ENCODE results near the gene GRHL3.

GRHL3 gene

DNA sequence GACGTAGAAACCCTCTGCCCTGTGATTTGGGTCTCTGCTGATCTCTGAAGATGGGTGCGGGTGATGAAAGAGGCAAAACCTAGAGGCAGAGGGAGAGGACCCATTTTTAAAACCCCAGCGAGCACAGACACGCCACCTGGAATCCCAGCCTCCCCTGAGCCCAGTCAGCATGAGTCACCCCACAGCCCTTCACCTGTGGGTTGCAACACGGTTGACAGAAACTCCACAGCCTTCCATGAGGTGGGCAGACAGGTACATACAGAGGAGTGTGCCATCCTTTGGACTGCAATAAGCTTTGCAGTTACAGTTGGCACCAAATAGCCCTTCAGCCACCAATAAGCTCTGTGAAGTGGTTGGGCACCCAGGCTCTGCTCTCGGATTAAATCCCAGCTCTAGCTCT is 2.1 kb upstream of the GRHL3 start:
- no peak for DNase-seq (ENCODE audit: low read depth in 2 of 3, low spot score in 1 of 3)

DNA sequence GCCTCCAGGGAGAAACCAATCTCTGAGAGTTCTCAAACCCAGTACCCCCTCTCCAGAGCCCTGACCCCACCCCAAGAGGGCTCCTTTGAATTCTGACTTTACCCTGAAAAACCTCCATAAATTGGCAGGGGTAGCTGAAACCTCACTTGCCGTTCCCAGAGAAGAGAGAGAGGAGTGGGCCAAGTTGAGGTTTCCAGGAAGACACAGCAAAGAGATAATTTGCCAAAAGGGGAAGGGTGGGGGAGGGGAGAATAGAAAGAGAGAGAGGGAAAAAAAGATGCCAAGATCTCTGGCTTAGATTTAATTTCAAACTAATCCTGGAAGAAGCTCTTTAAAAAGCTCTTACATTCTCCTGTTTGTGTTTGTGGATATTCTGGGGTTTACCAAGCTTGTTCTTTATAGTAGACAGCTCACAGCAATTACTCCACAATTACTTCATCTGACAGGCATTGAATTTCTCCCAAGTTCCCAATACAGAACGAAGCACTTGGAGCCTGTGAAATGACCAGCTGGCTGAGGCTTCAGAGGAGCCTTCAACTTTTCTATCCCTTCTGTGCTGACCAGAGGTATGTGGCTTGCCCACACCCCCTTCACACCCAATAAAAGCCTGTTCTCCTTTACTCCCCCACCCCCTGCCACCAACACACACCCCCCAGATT is 1.1 kb upstream of the GRHL3 start:
- no peak for DNase-seq (ENCODE audit: low read depth in 2 of 3, low spot score in 1 of 3)

DNA sequence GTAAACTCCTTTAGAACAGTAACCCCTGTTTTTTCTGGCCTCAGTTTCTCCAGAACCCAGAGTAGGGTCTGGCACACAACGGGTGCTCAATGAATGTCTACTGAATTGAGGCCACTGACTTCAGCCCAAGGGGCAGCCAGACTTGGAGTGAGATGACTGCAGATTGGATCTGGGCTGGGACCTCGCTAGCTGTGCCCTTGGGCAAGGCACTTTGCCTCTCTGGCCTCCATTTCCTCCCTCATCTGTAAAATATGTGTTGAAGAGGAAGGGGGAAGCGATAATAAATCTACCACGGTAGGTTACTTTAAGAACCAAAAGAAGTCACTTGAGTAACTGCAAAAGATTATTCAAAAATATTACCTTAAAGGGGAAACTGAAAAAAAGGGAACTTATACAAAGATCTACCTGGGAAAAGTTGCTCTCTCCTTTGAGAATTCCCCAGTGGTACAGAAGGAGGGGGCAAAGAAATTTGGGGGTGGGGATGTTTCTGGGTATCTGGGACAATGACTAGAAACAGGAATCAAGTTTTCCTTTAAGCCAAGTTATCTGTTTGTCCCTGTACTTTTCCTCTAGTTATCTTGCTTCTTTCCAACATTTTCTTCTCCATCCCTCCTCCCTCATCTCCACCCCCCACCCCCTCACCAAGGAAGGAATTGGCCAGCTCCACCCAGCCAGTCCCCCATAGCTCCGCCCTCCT is 394 bp upstream of the GRHL3 start:
- DNase-seq (ENCODE audit: low read depth in 2 of 3, low spot score in 1 of 3) = no peak

DNA sequence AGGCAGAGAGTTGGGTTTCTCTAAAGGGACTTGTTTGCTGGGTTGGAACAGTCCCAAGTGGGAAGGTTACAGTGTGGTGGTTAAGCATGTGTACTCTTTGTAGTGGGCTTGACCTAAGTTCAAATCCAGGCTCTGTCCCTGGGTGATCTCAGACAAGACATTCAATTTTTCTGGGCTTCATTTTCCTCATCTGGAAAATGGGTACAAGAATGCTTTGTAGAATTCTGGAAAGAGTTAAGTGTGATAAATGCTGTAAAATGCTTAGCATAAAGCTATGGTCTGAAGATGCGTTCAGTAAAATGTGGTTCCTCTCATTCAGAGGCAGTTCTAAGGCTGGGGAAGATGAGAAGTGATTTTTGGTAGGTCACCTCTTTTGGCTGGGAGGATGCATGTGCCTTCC is 805 bp downstream of the GRHL3 start:
- no peak for DNase-seq (ENCODE audit: low read depth in 2 of 3, low spot score in 1 of 3)

DNA sequence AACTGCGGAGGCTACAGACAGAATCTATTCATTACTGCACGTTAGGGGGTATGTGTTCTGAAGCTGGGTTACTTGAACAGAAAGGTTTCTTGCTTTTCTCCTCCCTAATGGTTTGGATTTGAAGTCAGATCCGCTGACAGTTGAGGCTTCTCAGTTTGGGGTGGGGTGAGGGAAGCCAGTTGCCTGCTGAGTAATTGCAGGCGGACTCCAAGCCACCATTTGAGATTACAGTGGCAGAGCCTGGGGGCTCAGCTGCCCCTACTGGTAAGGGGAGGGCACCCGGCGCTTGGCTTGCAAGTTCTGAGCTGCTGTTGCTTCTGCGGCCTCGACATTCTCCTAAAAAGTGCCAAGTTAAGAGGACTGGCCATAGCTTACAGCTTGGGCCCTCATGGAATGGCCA is 2.0 kb downstream of the GRHL3 start:
- DNase-seq (ENCODE audit: low read depth in 2 of 3, low spot score in 1 of 3) = no peak

DNA sequence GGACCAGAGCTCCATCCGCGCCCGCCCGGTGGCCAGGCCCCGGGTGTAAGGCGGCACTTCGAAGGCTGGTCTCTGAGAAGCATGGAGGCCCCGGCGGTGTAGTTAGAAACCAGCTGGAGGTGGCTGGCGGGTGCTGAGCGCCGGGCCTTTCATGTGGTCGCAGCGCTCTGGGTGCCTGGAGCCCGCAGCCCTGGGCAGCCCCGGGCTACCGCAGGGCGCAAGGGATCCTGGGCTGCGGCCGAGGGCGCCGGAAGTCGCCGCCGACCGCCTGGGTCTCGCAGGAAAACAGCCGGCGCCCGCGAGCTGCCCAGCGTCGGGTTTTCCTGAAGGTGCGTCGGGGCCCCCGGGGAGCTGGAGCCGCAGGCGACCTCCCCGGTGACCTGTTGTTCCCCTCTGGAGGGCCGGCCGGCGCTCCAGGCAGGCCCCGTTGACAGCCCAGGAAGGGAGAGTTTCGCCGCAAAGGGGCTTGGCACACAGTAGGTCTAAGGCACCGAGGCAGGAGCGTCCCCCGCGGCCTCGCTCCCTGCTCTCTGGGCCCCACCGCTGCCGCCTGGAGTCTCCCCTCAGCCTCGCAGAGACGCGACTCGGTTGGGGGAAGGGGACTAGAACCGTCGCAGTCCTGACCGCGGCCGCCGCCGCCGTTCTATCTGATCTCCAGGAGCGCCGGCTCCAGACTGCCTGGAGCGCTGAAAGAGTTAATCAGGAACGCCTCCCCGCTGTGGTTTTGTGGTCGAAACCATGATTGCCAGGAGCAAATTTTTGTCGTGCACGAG is 2.7 kb downstream of the GRHL3 start:
- peak; percentile 69 to 78 (median 71) for DNase-seq (ENCODE audit: low read depth in 2 of 3, low spot score in 1 of 3)

DNA sequence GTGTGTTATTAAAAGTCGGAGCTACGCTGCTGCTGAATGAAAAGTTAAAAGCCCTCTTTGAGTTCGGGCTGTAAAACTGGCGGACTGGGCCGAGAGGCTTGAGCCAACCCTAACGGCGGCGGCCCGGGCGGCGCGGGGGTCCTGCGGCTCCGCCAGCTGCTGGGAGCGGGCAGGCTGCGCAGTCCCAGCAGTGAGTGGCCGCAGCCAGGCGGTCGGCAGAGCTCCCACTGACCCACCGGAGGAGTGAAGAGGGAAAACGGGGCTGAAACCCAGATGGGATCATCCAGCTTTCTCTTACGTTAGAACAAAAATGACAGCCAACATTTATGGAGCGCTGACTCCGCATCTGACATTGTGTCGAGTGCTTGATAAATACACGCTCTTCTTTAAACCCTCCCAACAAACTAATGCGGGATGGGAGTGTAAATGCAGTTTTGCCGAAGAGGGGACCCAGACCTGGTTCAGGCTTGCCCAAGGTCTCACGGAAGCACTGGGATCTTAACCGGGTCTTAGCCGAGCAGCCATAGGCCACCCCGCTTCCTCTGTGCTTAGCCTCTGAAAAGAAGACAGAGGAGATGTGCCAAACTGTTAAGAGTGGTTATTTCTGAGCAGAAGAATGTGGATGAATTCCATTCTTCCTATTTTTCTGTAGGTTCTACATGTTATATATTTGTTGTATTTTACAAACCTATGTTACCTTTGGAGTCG is 3.5 kb downstream of the GRHL3 start:
- no peak for DNase-seq (ENCODE audit: low read depth in 2 of 3, low spot score in 1 of 3)

DNA sequence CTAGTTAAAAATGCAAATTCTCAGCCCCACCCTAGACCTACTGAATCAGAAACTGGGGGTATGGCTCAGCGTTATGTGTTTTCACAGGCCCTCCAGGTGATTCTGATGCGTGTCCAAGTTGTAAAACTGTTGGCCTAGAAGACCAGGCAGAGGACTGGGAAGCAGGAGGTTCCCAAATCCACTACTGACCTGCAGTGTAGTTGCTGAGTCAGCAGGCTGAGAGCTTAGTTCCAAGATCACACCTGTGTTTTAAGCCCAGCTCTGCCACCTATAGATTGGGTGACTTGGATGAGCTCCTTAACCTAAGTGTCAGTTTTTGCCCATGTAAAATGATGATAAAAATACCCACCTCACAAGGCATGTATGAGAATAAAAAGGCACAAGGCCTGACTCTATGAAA is 4.1 kb downstream of the GRHL3 start:
- no peak for DNase-seq (ENCODE audit: low read depth in 2 of 3, low spot score in 1 of 3)

DNA sequence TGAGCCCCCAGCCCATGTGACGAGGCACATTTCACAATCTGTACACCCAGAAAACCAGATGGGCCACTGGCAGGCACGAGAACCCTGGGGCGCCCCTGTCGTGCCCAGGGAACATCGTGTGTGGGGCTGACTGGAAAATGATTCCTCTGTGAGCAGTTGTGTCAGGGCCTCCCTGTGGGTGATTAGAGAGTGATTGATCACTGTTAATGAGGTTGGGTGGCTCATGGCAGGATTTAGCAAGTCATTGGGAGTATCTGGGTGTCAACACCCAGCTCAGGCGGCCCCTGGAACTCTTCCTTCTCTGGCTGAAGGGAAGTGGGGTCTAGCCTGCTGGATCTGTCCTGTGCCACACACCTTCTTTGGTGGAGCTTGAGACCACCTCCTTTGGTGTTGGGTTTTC is 5.7 kb downstream of the GRHL3 start:
- no peak for DNase-seq (ENCODE audit: low read depth in 2 of 3, low spot score in 1 of 3)

DNA sequence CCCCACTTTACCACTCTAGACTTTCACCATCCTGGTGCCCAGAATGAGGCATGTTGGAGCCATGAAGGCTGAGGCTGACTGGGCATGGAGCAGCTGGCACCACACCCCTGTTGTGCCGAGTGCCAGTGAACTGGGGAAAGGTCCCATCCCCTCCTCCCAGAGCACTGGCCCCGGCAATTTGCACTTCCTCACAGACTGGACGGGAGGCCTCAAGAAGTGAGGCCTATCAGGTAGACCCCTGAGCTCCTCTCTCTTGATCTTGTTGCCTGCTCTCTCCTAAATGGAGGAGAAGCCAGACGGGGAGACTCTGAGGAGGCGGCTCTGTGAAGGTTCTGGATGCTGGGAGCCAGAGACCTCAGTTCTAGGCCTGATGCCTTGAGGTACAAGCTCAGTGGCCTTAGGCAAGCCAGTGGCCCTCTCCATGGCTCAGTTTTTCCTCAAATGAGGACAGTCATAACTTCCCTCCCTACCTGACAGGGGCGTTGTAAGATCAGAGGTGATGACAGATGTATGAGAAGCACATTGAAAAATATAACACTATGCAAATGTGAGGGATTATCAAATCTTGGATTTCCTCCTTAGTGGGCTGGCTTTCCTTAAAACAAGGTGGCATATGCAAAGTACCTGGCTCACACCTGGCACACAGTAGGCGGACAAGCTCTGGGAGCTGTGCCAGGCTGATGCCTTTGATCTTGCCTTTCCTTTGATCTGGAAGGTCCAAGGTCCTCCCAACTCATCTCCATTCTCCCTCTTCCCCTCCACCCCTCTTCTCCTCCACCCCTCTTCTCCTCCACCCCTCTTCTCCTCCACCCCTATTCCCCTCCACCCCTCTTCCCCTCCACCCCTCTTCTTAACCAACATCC is 6.7 kb downstream of the GRHL3 start:
- DNase-seq (ENCODE audit: low read depth in 2 of 3, low spot score in 1 of 3) = no peak

DNA sequence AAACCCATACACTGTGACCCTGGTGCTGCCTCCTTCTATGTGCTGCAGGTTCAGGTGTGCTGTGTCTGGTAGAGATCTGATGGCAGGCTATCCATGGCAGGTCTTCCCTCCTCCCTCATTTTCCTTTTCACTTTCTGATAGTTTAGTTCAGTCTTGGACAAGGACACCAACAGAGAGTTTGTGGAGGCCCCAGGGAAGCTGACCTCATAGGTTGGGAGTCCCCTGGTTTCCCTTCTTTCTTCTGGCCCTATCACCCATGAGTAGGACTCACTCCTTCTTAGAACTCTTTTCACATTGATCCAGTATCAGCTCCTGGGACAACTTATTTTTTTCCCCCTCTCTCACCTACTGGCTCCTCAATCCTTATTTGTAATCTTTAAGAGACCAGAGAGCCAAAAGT is 8.3 kb downstream of the GRHL3 start:
- no peak for DNase-seq (ENCODE audit: low read depth in 2 of 3, low spot score in 1 of 3)

DNA sequence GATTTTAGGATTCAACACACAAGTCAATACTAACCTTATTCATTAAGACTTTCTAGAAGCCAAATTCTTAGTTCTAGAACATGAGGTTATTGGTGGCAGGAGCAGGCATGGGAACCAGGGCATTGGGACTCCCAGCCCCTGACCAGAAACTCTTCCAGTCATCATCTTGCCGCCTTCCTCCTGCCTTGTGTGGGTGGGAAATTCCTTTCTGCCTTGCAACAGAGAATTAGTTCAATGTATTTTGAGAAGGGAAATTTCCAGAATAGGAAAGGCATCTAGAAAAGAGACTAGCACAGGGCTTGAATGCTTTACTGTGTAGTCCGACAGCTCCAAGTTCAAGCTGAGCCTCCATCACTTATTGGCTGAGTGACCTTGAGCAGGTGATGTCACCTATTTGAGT is 8.7 kb downstream of the GRHL3 start:
- DNase-seq (ENCODE audit: low read depth in 2 of 3, low spot score in 1 of 3) = no peak

DNA sequence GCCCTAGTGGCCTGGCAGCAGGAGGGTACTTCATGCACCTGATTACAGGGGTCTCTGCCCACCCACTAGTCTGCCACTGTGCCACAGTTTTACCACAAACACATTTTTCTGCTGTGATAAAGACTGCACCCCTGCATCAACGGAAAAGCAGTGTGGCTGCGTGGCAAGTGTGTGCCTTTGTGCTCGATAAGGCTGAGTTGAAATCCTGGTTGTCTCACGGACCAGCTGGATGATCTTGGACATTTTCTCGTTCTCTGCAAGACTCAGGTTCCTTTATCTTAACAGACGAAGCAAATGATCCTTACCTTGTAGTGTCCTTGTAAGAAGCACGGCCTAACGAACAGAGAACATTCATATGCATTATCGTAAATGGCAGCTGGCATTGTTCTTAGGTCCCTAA is 10.2 kb downstream of the GRHL3 start:
- DNase-seq (ENCODE audit: low read depth in 2 of 3, low spot score in 1 of 3) = no peak

DNA sequence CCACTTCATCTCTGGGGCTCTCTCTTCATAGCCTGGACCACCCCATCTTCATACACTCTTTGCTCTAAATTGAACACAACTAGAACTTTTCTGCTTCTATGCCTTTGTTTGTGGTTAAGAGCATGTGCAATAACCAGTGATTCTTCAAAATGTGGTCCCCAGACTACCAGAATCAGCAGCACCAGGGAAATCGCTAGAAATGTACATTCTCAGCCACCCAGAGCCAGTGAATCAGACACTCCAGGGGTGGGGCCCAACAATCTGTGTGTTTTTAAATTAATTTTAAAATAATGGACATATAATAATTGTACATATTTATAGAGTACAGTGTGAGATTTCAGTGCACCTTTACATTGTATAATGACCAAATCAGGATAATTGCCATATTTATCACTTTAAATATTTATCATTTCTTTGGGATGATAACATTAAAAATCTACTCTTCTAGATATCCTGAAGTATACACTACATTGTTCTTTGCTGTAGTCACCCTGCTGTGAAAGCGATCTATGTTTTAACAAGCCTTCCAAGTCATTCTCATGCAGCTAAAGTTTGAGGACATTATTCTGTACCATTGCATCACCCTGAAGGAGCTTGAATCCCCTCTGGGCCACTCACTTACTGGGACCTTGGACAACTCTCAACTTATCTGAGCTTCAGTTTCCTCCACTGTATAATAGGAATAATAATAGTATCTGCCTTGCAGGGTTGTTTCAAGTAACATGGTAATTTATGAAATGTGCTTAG is 10.8 kb downstream of the GRHL3 start:
- no peak for DNase-seq (ENCODE audit: low read depth in 2 of 3, low spot score in 1 of 3)

DNA sequence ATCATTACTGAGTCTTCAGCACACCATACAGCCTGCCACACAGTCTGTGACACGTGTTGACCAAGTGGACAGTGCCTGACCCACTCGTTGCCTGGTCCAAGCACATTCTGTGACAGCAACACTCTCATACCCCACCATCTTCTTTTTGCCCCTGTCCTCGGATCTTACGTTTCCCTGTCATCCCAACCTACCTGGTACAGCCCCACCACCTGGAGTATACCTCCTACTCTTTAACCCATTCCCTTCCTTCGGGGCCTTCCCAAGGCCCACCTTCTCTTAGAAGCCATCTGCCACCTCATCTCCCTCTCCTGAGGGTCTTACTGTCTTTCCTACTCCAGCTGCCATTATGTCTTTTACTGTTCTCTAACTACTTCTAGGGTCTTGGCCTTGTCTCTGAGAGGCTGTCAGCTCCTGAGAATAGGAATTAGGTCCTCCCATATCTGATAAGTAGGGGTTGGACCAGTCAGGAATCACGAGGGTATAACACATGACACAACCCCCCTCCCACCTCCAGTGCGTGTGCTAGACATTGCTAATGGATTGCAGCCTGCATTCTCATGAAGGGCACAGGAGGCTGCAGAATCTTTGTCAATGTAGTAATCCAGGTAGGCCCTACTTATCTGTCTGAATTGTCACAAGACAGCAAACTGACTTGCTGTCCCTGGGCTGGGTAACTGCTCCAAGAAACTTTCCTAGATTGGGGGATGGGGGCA is 13.0 kb downstream of the GRHL3 start:
- no peak for DNase-seq (ENCODE audit: low read depth in 2 of 3, low spot score in 1 of 3)

DNA sequence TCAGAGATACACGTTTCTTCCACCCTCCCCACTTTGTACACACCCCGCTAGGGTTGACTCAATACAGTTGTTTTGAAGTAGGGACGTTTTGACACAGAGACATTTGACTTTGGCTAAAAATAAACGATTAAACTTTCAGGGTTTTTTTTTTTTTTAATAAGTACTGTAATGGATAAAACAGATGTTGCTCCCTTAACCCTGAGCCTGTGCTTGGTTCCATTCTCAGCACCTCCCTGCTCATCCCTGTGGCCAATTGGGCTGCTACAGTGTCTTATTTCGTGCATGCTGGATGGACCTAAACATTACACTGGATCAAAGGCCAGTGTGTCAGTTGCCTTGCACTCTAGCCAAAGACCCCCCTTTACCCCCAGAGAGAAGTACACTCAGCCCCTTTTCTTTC is 16.9 kb downstream of the GRHL3 start:
- no peak for DNase-seq (ENCODE audit: low read depth in 2 of 3, low spot score in 1 of 3)

DNA sequence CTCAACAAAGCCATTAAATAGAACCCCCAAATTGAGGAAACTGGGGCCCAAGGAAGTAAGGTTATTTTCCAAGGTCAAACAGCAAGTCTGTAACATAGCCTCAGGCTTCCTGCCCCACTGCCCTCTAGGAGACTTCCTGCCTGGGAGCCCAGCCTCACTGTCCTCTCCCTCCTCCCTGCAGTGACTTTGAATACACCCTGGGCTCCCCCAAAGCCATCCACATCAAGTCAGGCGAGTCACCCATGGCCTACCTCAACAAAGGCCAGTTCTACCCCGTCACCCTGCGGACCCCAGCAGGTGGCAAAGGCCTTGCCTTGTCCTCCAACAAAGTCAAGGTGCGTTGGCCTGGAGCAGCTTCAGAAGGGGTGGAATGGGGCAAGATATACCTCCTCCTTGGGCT is 18.3 kb downstream of the GRHL3 start:
- no peak for DNase-seq (ENCODE audit: low read depth in 2 of 3, low spot score in 1 of 3)

DNA sequence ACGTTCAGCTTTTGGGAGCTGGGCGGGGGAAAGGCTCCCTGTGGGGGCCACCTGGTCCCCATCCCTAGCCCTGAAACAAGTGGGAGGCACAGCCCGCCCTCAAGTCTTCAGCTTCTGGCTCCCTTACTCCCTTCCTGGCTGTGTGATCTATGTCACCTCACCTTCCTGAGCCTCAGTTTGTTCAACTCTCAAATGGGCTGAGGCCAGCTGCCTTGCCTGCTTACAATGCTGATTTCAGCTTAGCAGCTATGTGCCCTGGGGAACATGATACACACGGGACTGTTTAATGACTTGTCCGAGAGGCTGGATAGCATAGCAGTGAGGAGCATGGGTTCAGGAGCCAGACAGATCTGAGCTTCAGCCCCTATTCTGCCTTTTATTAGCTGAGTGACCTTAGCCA is 19.3 kb downstream of the GRHL3 start:
- no peak for DNase-seq (ENCODE audit: low read depth in 2 of 3, low spot score in 1 of 3)

DNA sequence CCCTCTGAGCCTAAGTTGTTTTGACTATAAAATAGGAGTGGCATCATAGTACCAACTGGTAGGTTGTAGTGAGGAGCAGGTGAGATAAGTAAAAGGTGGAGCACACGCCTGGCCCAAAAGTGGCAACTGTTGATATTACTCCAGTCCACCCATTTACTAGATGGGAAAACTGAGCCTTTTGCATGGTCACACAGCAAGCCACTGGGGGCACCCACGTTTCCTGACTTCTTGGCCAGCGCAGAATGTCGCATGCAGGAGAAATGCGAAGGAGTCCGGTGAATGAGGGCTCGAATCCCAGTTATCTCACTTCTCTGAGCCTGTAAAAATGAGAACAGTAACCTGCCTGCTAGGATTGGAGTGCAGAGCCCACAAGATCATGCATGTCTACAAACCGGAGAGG is 20.8 kb downstream of the GRHL3 start:
- no peak for DNase-seq (ENCODE audit: low read depth in 2 of 3, low spot score in 1 of 3)

DNA sequence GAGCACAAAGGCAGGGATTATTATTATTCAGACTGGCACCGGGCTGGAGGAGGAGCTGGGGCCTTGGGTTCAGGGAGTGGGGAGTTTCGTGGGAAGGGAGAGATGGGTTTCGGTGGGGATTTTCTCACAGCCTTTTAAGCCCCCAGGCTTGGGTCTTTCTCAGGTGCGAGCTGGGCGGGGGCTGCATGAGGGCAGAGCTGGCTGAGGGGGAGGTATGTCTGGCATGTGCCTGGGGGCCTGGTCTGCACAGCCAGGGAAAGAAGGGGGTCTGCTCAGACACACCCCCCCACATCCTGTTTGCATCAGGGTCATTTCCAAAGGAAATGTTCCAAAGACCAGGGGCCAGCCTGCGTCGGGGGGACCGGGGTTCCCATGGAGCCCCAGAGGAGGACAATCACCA is 21.6 kb downstream of the GRHL3 start:
- no peak for DNase-seq (ENCODE audit: low read depth in 2 of 3, low spot score in 1 of 3)
